ENCODE results near the gene GMPR.

Gene GMPR

DNA sequence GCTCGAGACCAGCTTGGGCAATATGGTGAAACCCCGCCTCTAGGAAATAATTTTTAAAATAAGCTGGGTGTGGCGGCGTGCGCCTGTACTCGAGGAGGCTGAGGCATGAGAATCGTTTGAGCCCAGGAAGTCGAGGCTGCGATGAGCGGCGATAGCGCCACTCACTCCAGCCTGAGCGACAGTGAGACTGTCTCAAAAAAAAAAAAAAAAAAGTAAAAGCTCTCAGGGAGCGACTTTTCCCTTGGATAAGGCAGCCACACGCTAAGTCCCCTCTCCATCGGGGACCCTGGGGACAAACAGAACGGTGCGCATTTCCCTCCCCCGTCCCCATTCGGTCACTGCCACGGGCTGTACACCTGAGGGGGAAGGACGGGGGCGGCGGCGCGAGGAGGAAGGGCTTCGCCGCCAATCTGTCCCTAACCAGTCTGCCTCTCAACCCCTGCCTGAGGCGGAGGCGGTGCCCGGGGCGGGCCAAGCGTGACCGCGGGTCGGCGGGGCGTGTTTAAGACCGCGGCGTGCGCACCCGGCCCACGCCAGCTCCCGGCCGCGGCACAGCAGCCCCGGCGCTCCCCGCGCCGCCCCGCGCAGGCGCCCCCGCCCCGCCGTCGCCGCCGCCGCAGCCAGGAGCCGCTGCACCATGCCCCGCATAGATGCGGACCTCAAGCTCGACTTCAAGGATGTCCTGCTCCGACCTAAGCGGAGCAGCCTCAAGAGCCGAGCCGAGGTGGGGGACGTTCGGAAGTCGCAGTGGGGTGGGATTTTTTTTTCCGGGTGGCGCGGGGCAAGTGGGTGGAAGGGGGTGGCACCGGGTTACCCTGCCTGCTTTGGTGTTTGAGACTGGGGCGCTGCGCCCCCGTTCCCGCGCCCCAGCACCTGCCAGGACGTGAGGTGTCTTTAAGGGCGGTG lies at the start of gene GMPR:
GMPR (plus strand) TSS at position 531 of the 906 bp plus-strand sequence; CDS start at position 638, 107 bp downstream.
- TF ChIP-seq, protein P1, sequence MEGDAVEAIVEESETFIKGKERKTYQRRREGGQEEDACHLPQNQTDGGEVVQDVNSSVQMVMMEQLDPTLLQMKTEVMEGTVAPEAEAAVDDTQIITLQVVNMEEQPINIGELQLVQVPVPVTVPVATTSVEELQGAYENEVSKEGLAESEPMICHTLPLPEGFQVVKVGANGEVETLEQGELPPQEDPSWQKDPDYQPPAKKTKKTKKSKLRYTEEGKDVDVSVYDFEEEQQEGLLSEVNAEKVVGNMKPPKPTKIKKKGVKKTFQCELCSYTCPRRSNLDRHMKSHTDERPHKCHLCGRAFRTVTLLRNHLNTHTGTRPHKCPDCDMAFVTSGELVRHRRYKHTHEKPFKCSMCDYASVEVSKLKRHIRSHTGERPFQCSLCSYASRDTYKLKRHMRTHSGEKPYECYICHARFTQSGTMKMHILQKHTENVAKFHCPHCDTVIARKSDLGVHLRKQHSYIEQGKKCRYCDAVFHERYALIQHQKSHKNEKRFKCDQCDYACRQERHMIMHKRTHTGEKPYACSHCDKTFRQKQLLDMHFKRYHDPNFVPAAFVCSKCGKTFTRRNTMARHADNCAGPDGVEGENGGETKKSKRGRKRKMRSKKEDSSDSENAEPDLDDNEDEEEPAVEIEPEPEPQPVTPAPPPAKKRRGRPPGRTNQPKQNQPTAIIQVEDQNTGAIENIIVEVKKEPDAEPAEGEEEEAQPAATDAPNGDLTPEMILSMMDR (IDR thresholded peaks at IDR 0.05; ENCODE audit: insufficient read depth, low read depth, low read length, missing control alignments): no peak
- peak within 1 kb of the TSS; percentile 48 for H3K4me3 ChIP-seq (ENCODE audit: low read length)
- peak; percentile 31 for DNase-seq (ENCODE audit: low read depth)

- no peak overlapping the region for H3K4me3 ChIP-seq (ENCODE audit: low read length)
- no peak for DNase-seq (ENCODE audit: low read depth)
- TF ChIP-seq, protein P1 (IDR thresholded peaks at IDR 0.05; ENCODE audit: insufficient read depth, low read depth, low read length, missing control alignments): no peak
Measured at GRCh38 chr6:16190214-16190613, 48.2 kb upstream of the GMPR start.

DNA sequence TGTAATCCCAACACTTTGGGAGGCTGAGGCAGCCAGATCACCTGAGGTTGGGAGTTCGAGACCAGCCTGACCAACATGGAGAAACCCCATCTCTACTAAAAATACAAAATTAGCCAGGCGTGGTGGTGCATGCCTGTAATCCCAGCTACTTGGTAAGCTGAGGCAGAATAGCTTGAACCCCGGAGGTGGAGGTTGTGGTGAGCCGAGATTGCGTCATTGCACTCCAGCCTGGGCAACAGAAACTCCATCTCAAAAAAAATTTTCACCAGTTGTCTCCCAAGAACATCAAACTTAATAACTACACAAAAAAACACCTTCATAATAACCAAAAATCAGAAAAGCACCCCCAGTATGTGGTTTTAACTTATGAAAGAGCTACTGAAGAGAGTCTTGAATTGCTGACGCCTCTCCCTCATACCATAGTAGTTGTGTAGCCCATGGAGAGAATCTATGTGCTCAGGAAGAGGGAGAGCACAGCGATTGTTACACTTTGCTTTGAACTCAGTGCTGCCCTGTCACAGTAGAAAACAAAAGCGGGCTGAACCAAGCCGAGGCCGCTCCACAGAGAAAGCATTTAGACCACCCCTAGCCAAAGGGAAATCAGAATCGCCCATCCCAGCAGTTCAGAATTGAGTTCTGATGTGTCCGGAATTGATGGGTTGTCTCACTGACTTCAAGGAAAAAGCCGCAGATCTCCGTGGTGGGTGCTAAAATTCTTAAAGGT lies 42.0 kb upstream of the GMPR start:
- TF ChIP-seq, protein P1 (IDR thresholded peaks at IDR 0.05; ENCODE audit: insufficient read depth, low read depth, low read length, missing control alignments): no peak
- DNase-seq (ENCODE audit: low read depth): no peak
- no peak overlapping the region for H3K4me3 ChIP-seq (ENCODE audit: low read length)

- DNase-seq (ENCODE audit: low read depth): no peak
- no peak overlapping the region for H3K4me3 ChIP-seq (ENCODE audit: low read length)
- TF ChIP-seq, protein P1 (IDR thresholded peaks at IDR 0.05; ENCODE audit: insufficient read depth, low read depth, low read length, missing control alignments): no peak
Measured at GRCh38 chr6:16196984-16197546, 41.3 kb upstream of the GMPR start.

DNA sequence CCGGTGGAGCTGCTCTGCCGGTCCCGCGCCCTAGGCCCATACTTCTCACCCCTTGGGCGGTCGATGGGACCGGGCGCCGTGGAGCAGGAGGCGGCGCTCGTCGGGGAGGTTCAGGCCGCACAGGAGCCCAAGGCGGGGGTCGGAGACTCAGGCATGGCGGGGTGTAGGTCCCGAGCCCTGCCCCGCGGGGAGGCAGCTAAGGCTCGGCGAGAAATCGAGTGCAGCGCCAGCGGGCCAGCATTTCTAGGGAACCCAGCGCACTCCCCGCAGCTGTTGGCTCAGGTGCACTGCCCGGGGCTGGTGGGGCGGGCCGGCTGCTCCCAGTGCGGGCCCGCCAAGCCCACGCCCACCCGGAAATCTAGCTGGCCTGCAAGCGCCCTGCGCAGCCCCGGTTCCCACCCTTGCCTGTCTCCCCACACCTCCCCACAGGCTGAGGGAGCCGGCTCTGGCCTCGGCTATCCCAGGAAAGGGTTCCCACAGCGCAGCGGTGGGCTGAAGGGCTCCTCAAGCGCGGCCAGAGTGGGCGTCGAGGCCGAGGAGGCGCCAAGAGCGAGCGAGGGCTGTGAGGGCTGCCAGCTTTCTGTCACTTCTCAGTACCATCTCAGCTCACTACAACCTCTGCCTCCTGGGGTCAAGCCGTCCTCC lies 40.2 kb upstream of the GMPR start:
- H3K4me3 ChIP-seq (ENCODE audit: low read length): no peak overlapping the region
- no peak for DNase-seq (ENCODE audit: low read depth)
- TF ChIP-seq, protein P1 (IDR thresholded peaks at IDR 0.05; ENCODE audit: insufficient read depth, low read depth, low read length, missing control alignments): no peak

GRCh38 chr6:16199804-16200203 lies 38.6 kb upstream of the GMPR start:
- DNase-seq (ENCODE audit: low read depth): no peak
- TF ChIP-seq, protein P1 (IDR thresholded peaks at IDR 0.05; ENCODE audit: insufficient read depth, low read depth, low read length, missing control alignments): no peak
- no peak overlapping the region for H3K4me3 ChIP-seq (ENCODE audit: low read length)

Data from epithelial cell of esophagus (primary cell).